HEK293 (cell line): ENCODE results near the gene CDH6.

ENCODE experiments used
- BCL11A ChIP-seq: fragments of 450-650 bp; formaldehyde crosslinking; IDR thresholded peaks from 2 replicates; pipeline ENCODE4 v1.5.1; 2016; ENCODE audit warnings: low read depth, missing biosample characterization, missing genetic modification characterization
- CTCF ChIP-seq: fragments of 450-650 bp; formaldehyde crosslinking; IDR thresholded peaks from 2 replicates; pipeline ENCODE4 v1.5.1; 2016; ENCODE audit warnings: missing biosample characterization, missing genetic modification characterization
- FEZF1 ChIP-seq: fragments of 450-650 bp; formaldehyde crosslinking; IDR thresholded peaks from 2 replicates; pipeline ENCODE4 v1.5.1; 2016; ENCODE audit warnings: missing biosample characterization, missing genetic modification characterization
- REST ChIP-seq: fragments of 450-650 bp; formaldehyde crosslinking; IDR thresholded peaks from 2 replicates; pipeline ENCODE4 v1.5.1; 2016; ENCODE audit warnings: missing biosample characterization, missing genetic modification characterization
- ZBTB7A ChIP-seq: fragments of 450-650 bp; formaldehyde crosslinking; IDR thresholded peaks from 2 replicates; pipeline ENCODE4 v1.5.1; 2016; ENCODE audit warnings: low read depth, missing biosample characterization, missing genetic modification characterization
- ZNF274 ChIP-seq, 2 experiments: fragments of 200-500 bp in 1 of 2; fragments of 450-650 bp in 1 of 2; sonication (Bioruptor generic) in 1 of 2; formaldehyde crosslinking in 1 of 2; IDR thresholded peaks; 2 replicates each; pipeline versions ENCODE4 v1.5.1 to v1.6.1; 2014 to 2016; ENCODE audit warnings: borderline replicate concordance in 1 of 2, inconsistent platforms in 1 of 2, low read length in 1 of 2, missing biosample characterization in 1 of 2, missing genetic modification characterization in 1 of 2
- ZNF398 ChIP-seq: fragments of 450-650 bp; formaldehyde crosslinking; IDR thresholded peaks from 2 replicates; pipeline ENCODE4 v1.5.1; 2017; ENCODE audit warnings: missing biosample characterization, missing genetic modification characterization
- ZNF791 ChIP-seq: fragments of 450-650 bp; formaldehyde crosslinking; IDR thresholded peaks from 2 replicates; pipeline ENCODE4 v1.5.1; 2016; ENCODE audit warnings: missing biosample characterization, missing genetic modification characterization
- ZSCAN16 ChIP-seq: fragments of 450-650 bp; formaldehyde crosslinking; IDR thresholded peaks from 2 replicates; pipeline ENCODE4 v1.5.1; 2016; ENCODE audit warnings: missing biosample characterization, missing genetic modification characterization

- TF ChIP-seq ZBTB7A (tag by site-specific recombination) = no peak
- TF ChIP-seq CTCF (tag by site-specific recombination) = no peak
- TF ChIP-seq FEZF1 (tag by site-specific recombination) = no peak
- TF ChIP-seq ZNF398 (tag by site-specific recombination) = no peak
- TF ChIP-seq ZNF791 (tag by site-specific recombination) = no peak
- no peak for TF ChIP-seq BCL11A (tag by site-specific recombination)
- no peak for TF ChIP-seq ZNF274 (IDR thresholded peaks at IDR 0.05; ENCODE audit: low read length)
- TF ChIP-seq ZNF274 (tag by site-specific recombination; IDR thresholded peaks at IDR 0.05; ENCODE audit: borderline replicate concordance) = no peak
- no peak for TF ChIP-seq ZSCAN16 (tag by site-specific recombination)
- TF ChIP-seq REST (tag by site-specific recombination) = no peak
Measured at GRCh38 chr5:31322946-31323345, 129.5 kb downstream of the CDH6 start.
